RWPE2 (cell line): ENCODE results near the gene FNBP1.
"Not testable (repeated sequence)": the region's sequence is repeated elsewhere in the genome, so short reads cannot be mapped to it uniquely, and the experiment has no call there.

ENCODE experiments used
- ATAC-seq: fragments of 200-7000 bp; cut with Tn5 transposase; 3 replicates; pipeline ENCODE4 v1.9.1; 2021; ENCODE audit warnings: low read depth
- DNase-seq: peaks from one replicate; pipeline ENCODE4 v3.0.0-alpha.2; 2020; ENCODE audit warnings: low spot score
- H3K27ac ChIP-seq: fragments of 450-650 bp; 2 replicates; pipeline ENCODE4 v1.5.1; 2017; ENCODE audit warnings: mild to moderate bottlenecking; ENCODE audit not compliant: poor library complexity, severe bottlenecking
- H3K27me3 ChIP-seq: fragments of 250-450 bp; sonication (Bioruptor Pico); 2 replicates; pipeline ENCODE4 v1.5.1; 2021; ENCODE audit warnings: mild to moderate bottlenecking, moderate library complexity; ENCODE audit not compliant: insufficient read depth, poor library complexity, severe bottlenecking
- H3K36me3 ChIP-seq: fragments of 250-450 bp; sonication (Bioruptor Pico); 2 replicates; pipeline ENCODE4 v1.5.1; 2020; ENCODE audit warnings: low read depth, mild to moderate bottlenecking, moderate library complexity
- H3K4me1 ChIP-seq: fragments of 250-450 bp; sonication (Bioruptor Pico); 2 replicates; pipeline ENCODE4 v1.5.1; 2021; ENCODE audit warnings: mild to moderate bottlenecking, moderate library complexity; ENCODE audit not compliant: insufficient read depth, poor library complexity, severe bottlenecking
- H3K4me3 ChIP-seq: fragments of 250-450 bp; sonication (Bioruptor Pico); 2 replicates; pipeline ENCODE4 v1.5.1; 2021; ENCODE audit warnings: mild to moderate bottlenecking, moderate library complexity; ENCODE audit not compliant: severe bottlenecking
- H3K9me3 ChIP-seq: fragments of 250-450 bp; sonication (Bioruptor Pico); 2 replicates; pipeline ENCODE4 v1.5.1; 2021; ENCODE audit warnings: mild to moderate bottlenecking, moderate library complexity; ENCODE audit not compliant: severe bottlenecking
- TF ChIP-seq, protein P1 (sequence below): fragments of 450-650 bp; IDR thresholded peaks from one replicate; pipeline ENCODE4 v1.5.1; 2017; ENCODE audit warnings: mild to moderate bottlenecking, moderate library complexity; ENCODE audit not compliant: poor library complexity, severe bottlenecking

Gene FNBP1

DNA sequence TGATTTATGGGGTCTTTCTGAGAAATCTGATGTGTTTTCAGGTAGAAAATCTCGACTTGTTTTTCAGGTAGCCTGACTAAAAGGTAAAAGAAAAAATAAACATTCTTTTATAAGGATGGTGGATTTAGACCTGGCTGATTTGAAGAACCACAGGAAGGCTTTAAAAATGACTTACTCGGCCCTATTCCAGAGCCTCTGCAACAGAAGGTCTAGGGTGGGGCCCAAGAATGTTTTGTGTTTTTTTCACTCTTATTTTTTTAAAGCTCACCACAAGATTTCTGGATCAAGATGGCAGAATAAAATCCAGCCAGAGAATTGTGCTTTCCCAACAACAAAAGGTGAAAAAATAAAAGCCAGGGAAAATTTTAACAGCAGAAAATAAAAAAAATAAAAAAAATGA, 59.1 kb downstream of the FNBP1 start:
- DNase-seq (no peak), ATAC-seq (no peak)
- TF ChIP-seq, protein P1, sequence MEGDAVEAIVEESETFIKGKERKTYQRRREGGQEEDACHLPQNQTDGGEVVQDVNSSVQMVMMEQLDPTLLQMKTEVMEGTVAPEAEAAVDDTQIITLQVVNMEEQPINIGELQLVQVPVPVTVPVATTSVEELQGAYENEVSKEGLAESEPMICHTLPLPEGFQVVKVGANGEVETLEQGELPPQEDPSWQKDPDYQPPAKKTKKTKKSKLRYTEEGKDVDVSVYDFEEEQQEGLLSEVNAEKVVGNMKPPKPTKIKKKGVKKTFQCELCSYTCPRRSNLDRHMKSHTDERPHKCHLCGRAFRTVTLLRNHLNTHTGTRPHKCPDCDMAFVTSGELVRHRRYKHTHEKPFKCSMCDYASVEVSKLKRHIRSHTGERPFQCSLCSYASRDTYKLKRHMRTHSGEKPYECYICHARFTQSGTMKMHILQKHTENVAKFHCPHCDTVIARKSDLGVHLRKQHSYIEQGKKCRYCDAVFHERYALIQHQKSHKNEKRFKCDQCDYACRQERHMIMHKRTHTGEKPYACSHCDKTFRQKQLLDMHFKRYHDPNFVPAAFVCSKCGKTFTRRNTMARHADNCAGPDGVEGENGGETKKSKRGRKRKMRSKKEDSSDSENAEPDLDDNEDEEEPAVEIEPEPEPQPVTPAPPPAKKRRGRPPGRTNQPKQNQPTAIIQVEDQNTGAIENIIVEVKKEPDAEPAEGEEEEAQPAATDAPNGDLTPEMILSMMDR = no peak
- no peaks in the 10 kb centered on the region for H3K27me3 ChIP-seq
- no peak overlapping the region for H3K27ac ChIP-seq
- H3K36me3 ChIP-seq = 0 out of 2 replicates have a peak, but pooled peaks cover under 1% of the 10 kb centered on the region
- no peaks in the 10 kb centered on the region for H3K4me1 ChIP-seq
- H3K4me3 ChIP-seq = no peak overlapping the region
- H3K9me3 ChIP-seq = no peaks in the 10 kb centered on the region

DNA sequence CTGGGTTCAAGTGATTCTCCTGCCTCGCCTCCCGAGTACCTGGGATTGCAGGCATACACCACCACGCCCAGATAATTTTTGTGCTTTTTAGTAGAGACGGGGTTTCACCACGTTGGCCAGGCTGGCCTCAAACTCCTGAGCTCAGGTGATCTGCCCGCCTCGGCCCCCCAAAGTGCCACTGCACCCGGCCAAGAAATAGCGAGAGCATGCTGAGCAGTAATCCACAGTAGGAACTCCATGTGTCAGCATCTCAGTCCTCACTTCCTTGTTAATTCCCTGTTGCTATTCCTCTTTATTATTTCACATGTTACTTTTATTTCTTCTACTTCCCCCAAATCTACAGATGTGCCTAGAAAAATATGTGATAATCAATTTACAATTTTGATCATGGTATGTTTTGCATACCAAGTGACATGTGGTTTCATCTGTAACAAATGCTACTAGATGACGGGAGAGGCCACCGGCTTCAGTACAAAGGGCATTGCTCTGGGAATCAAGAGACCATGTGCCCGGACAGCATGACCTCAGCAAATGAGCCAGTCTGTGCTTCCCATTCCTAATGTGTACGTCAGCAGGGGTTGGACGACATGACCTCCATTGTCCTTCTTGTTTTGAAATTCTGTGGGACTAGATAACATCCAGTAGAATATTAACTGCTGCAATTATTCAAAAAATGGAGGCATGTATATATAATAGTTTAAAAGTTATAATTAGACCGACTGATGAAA, 61.6 kb downstream of the FNBP1 start:
- Histone ChIP-seq H3K4me3 (no peak overlapping the region), H3K4me1 (no peaks in the 10 kb centered on the region), H3K36me3 (peaks cover 11% of the 10 kb centered on the region; the same call in 1 of the 2 replicates), H3K27me3 (no peaks in the 10 kb centered on the region), H3K9me3 (no peaks in the 10 kb centered on the region), H3K27ac (no peak overlapping the region)
- DNase-seq = no peak
- TF ChIP-seq, protein P1 = no peak
- no peak for ATAC-seq

DNA sequence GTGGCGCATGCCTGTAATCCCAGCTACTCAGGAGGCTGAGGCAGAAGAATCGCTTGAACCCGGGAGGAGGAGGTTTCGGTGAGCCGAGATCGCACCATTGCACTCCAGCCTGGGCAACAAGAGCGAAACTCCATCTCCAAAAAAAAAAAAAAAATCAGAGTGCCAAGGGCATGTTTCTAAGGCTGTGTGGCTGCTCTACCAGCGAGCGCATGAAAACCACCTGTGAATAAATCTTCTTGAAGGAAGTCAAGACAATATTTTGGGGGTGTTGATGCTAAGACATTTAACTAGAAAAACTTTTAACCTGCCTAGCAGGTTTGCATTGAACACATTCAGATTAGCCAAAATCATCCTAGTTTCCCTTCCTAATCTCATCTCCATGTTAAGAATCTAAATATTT, 62.8 kb downstream of the FNBP1 start:
- ATAC-seq, DNase-seq, H3K4me1 ChIP-seq, H3K27ac ChIP-seq, H3K27me3 ChIP-seq, H3K4me3 ChIP-seq, H3K9me3 ChIP-seq: not testable (repeated sequence)
- H3K36me3 ChIP-seq = peaks cover 11% of the 10 kb centered on the region; the same call in 1 of the 2 replicates

DNA sequence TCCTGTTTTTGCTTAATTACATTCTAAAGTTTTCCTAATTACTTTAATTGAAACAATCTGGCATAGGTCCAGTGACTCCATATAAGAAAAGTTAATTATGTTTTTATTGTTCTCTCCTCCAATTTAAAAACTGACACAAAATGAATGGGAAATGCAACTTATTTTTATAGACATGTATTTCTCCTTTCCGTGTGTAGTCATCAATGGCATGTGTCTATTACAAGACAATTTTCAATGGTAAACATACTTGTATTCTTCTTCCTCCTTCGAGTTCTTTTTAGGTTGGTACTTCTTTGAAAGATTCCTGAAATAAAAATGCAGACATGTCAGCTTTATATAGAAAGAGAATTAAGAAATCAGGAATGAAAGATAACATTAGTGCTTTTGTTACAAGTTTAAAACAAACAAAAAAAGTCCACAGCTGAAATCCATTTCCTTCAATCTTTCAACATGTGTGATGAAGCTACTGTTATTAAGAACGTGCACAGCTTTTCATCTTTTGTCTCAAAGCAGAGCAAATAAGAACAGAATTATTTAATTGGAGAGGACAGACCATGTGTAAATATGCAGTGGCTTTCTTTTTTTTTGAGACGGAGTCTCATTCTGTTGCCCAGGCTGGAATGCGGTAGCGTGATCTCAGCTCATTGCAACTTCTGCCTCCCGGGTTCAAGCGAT, 63.8 kb downstream of the FNBP1 start:
- H3K36me3 ChIP-seq = peaks cover 11% of the 10 kb centered on the region; the same call in 1 of the 2 replicates
- no peaks in the 10 kb centered on the region for H3K9me3 ChIP-seq
- no peak overlapping the region for H3K4me3 ChIP-seq
- TF ChIP-seq, protein P1 = no peak
- DNase-seq = no peak
- no peak overlapping the region for H3K27ac ChIP-seq
- no peaks in the 10 kb centered on the region for H3K4me1 ChIP-seq
- no peaks in the 10 kb centered on the region for H3K27me3 ChIP-seq
- no peak for ATAC-seq

DNA sequence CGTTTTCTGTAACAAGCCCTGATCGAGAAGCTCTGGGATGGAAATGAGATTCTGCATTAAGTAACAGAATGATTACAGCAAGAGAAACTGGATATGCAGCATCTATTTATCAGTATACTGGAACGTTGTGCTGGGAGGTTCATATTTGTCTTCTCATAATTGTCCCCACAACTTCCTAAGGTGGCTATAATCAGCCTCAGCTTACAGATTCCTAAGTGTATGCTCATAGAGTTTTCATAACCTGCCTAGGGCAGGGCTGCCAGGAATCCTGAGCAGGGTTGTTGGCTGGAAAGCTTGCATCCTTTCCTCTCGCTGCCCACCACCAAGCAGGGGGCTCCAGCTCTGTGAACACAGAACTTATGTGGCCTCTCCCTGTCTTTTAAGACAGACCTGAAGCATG, 70.2 kb downstream of the FNBP1 start:
- TF ChIP-seq, protein P1 = no peak
- no peak overlapping the region for H3K27ac ChIP-seq
- no peak overlapping the region for H3K4me3 ChIP-seq
- H3K36me3 ChIP-seq = no peaks in the 10 kb centered on the region
- DNase-seq = no peak
- ATAC-seq = no peak
- H3K9me3 ChIP-seq = no peaks in the 10 kb centered on the region
- H3K27me3 ChIP-seq = no peaks in the 10 kb centered on the region
- H3K4me1 ChIP-seq = peaks cover 11% of the 10 kb centered on the region
